NOMO-1 treated with dmso at 0.1 percent for 144 hours (cell line): ENCODE measurements around the gene ACADM.
A peak's percentile ranks its signal among the peaks of the same experiment; 100 is the strongest.
"Not testable (repeated sequence)": the region's sequence is repeated elsewhere in the genome, so short reads cannot be mapped to it uniquely, and the experiment has no call there.

Source experiments
- DNase-seq: peaks from one replicate; lab custom pipeline; 2025; ENCODE audit not compliant: unreplicated experiment; lab: John Stamatoyannopoulos, UW

The ACADM gene

DNA sequence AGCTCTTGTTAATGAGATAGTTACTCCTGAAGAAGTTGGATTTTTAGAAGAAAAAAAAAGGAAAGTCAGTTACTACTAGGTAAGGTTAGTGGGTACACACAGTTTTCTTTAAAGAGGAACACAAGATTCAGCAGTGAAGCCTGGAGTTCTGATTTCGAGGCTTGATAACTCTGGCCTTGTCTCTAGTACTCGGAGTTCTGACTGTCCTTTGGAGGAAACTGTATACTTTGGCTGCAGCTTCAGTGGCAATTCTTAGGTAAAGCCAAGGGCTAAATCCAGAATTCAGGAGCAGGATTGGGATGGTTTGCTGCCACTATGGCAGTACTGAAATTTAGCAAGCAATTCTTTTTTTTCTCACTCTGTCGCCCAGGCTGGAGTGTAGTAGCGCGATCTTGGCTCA, 9.2 kb downstream of the ACADM start:
- no peak for DNase-seq

DNA sequence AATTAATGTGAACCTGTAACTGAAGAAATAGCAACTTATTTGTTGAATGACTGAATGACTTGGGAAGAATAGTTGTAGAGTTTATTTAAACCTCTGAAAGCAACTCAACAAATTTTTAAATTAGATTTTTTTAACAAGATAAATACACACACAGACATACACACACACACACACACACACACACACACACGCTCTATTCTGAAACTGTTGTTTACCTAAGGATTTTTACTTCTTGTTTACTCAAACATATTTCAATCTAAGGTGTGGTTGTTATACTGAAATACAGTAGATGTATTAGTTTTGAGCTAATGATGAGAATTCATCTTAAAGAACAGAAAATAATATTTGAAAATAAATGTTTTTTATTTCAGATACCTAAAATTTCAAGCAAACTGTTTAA, 11.5 kb downstream of the ACADM start:
- no peak for DNase-seq

DNA sequence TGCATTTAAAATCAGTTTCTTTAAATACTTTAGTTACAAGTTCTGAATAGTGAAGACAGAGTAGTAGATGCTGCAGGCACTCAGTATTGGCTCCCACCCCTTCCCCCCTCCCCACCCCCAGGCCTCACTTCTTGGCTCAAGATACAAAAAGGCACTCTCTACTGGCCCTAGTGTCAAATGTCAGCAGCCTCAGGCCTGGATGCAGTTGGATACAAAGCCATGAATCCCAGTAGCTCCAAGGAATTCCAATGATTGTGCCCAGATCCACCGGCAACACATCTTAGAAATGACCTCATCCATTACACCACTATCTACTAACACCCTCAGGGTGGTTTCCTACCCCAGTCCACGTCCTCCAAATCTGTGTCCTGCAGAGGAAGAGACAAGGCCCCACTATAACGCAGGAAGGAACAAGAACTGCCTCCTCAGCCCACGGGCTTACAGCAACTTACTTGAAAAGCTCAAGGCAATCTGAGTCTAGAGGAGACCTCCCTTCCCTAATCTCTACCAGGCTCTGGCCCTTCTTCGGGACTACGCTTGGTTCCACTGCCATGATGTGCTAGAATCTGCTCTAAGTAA, 17.6 kb downstream of the ACADM start:
- no peak for DNase-seq

DNA sequence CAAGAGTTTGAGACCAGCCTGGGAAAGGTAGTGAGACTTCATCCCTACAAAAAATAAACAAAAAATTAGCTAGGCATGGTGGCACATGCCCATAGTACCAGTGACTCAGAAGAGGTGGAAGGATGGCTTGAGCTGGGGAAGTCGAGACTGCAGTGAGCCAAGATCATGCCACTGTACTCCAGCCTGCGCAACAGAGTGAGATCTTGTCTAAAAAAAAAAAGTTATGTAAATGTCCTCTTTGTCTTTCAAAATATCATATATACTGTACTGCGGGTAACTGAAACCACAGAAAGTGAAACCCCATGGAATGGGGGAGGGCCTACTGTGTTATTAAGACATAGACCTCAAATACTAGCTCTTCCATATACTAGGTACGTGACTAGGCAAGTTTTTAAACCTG, 20.8 kb downstream of the ACADM start:
- DNase-seq: peak; percentile 71

DNA sequence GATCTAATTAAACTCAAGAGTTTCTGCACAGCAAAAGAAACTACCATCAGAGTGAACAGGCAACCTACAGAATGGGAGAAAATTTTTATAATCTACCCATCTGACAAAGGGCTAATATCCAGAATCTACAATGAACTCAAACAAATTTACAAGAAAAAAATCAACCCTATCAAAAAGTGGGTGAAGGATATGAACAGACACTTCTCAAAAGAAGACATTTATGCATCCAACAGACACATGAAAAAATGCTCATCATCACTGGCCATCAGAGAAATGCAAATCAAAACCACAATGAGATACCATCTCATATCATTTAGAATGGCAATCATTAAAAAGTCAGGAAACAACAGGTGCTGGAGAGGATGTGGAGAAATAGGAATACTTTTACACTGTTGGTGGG, 32.7 kb downstream of the ACADM start:
- not testable (repeated sequence) for DNase-seq

DNA sequence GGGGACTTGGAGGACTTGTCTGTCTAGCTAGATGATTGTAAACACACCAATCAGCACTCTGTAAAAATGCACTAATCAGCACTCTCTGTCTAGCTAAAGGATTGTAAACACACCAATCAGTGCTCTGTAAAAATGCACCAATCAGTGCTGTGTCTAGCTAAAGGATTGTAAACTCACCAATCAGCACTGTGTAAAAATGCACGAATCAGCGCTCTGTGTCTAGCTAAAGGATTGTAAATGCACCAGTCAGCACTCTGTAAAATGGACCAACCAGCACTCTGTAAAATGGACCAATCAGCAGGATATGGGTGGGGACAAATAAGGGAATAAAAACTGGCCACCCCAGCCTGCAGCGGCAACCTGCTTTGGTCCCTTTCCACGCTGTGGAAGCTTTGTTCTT, 34.0 kb downstream of the ACADM start:
- not testable (repeated sequence) for DNase-seq

DNA sequence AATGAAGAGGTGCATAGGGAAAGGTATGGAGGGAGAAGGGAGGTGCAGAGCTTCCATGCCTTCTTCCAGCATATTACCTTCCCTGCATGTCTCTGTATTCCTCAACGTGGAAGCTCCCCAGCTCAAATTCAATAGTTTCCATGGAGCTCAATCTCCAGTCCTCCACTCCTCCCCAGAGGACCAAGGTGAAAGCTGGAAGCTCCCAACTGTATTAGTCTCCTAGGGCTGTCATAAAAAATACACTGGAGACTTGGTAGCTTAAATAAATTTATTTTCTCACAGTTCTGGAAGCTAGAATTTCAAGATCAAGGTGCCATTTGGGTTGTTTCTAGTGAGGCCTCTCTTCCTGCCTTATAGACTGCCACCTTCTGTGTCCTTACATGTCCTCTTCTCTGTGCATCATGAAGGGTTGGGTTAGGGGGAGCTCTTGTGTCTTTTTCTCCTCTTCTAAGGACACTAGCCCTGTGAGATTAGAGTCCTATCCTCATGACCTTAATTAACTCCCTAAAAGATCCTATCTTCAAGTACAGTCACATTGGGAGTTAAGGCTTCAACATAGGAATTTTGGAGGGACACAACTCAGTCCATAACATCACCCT, 39.6 kb downstream of the ACADM start:
- no peak for DNase-seq

DNA sequence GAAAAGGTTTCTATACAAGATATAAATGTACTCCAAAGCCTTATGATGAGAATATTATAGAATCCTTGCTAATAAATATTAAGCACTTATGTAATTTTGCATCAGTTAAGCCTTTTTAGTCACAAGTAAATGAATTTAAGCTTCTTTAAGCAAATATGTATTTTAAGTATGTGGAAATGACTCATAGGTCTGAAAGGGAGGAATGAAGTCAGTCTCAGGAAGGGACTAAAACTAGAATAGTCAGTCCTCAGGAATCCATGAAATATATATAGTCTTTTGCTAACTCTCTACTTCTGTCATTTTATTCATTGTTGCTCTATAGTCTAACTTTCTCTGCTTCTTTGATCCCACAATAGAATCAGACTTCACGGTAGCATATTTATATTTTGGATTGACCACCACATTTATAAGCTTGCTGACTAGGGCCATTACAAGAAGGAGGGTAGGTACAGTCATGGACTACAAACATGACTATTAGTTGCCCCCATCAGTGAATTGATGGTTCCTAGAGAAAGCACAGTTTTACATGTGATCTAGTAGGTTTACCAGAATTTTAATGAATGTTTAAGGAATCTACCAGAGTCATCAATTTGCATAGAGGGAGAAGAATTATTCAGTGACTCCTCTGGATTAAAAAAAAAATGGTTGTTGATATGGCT, 41.3 kb downstream of the ACADM start:
- no peak for DNase-seq

DNA sequence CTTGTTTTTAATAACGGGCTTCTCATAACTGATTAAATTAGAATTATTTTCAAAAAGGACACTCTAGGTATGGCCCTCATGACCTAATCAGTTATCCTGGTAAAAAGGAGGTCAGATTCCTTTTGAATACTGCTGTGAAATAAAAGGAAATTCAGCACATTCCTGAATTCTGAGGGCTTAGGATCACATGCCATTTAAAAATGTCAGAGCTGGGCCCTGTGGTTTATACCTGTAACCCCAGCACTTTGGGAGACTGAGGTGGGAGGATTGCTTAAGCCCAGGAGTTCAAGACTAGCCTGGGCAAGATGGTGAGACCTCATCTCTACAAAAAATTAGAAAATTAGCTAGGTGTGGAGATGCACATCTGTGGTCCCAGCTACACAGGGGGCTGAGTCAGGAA, 43.5 kb downstream of the ACADM start:
- no peak for DNase-seq

DNA sequence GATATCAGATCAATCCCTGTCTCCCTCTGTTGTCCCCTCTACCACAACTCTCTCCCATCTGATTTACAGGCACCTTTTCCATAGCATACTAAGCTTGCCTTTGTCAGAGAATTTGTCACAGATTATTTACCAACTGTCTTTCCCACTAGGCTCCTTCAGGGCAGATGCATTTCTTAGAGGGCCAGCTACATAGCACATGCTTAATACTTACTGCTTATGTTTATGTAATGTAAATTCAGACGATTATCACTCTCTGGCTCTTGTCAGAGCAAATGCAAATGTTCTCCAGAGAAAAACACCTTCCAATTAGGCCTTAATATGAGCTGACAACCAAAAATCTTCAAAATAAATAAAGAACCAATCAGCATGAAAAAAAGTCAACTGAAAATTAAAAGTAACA, 46.3 kb downstream of the ACADM start:
- no peak for DNase-seq

DNA sequence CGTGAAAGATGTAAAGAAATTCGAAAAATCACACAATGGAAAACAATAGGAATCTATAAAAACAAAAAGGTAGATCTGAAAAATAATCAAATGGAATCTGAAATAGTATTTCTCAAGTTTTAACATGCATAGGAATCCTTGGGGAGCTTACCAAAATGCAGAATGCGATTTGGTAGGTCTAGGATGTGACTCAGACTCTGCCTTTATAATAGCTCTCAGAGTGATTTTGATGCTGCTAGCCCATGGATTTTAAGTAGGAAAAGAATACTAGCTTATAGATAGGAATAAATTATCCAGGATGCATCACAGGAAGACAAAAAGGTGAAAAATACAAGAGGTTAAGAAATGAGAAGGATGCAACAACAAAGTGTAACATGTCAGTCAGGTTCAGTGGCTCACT, 47.5 kb downstream of the ACADM start:
- no peak for DNase-seq

DNA sequence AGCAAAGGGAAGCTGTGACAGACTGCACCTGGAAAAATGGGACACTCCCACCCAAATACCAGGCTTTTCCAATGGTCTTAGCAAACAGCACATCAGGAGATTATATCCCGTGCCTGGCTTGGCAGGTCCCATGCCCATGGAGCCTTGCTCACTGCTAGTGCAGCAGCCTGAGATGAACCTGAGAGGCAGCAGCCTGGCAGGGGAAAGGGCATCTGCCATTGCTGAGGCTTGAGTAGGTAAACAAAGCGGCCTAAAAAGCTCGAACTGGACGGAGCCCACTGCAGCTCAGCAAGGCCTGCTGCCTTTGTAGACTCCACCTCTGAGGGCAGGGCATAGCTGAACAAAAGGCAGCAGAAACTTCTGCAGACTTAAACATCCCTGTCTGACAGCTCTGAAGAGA, 53.3 kb downstream of the ACADM start:
- DNase-seq: not testable (repeated sequence)

DNA sequence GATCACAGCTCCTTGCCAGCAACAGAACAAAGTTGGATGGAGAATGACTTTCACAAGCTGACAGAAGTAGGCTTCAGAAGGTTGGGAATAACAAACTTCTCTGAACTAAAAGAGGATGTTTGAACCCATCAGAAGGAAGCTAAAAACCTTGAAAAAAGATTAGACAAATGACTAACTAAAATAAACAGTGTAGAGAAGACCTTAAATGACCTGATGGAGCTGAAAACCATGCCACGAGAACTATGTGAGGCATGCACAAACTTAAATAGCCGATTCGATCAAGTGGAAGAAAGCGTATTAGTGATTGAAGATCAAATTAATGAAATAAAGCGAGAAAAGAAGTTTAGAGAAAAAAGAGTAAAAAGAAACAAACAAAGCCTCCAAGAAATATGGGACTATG, 54.2 kb downstream of the ACADM start:
- DNase-seq: not testable (repeated sequence)

DNA sequence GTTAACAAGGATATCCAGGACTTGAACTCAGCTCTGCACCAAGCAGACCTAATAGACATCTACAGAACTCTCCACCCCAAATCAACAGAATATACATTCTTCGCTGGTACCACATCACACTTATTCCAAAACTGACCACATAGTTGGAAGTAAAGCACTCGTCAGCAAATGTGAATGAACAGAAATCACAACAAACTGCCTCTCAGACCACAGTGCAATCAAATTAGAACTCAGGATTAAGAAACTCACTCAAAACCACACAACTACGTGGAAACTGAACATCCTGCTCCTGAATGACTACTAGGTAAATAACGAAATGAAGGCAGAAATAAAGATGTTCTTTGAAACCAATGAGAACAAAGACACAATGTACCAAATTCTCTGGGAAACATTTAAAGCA, 55.7 kb downstream of the ACADM start:
- DNase-seq: not testable (repeated sequence)

DNA sequence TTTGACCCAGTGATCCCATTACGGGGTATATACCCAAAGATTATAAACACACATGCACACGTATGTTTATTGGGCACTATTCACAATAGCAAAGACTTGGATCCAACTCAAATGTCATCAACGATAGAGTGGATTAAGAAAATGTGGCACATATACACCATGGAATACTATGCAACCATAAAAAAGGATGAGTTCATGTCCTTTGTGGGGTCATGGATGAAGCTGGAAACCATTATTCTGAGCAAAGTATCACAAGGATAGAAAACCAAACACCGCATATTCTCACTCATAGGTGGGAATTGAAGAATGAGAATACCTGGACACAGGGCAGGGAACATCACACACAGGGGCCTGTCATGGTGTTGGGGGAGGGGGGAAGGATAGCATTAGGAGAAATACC, 59.4 kb downstream of the ACADM start:
- DNase-seq: not testable (repeated sequence)

DNA sequence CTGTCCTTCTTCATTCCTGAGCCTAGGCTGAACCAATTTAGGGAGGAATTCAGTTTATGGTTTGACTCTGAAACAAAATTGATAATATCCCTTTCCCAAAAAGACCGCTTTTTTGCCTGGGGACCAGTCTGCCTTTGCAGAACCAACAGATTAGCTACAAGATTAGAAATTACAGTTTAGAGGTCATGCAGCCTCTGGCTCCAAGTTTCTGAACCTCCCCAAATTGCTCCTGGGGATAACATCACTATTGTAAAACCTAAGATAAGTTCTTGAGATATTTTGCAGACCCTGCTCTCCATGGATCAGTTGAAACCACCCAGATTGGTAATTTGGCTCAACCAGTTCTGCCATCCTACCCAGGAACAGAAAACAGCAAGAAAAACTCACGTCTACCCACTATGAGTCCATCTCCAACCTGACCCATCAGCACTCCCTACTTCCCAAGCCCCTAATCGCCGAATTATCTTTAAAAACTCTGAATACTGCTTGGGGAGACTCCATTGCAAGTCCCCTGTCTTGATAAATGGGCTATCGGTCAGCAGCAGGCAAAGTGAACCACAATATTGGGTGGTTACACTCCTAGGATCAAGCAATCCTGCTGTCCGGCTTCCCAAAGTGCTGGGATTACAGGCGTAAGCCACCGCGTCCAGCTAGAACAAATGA, 60.9 kb downstream of the ACADM start:
- DNase-seq: no peak

DNA sequence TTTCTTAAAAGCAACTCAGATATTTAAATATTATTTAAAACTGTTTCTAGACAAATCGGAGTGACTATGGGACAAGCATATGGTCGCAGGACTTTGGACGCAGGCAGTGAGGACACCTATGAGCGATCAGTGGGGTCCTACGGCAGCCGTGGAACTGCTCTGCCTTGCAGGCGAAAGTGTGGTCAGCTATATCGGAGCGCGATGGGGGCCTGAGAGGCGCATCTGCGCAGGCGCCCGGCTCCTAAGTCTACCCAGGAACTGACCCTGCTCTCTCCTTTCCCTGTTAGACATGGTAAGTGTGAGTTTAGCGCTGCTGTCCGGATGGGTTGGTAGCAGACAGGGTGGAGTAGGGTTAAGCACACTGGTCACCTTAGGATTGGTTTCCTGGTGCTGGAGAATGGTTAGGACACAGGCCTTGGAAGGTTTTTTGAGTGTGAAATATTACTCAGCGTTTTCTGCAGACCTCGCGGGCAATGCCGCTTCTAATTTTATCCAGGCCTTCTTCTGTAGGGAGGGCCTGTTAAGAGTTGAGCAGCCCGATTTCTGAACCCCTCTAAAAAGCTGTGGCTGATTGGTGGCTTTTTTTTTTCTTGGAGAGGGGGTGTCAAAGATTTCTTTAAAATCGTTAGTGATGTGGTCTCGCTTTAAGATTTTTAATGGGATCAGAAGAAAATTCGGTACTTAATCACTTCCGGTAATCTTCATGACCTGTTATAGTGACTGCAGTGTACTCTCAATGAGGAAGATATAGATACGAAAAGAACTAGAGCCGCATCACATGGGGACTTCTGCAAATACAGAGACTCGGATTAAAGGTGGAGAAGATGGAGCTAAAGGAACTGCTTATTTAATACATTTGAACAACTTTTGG, 61.7 kb downstream of the ACADM start, which contains the start of gene RABGGTB:
Gene RABGGTB (plus strand): TSS at position 274 of the 871 bp plus-strand sequence. CDS start 16 bp downstream, at position 290.
- peak; percentile 96 for DNase-seq

DNA sequence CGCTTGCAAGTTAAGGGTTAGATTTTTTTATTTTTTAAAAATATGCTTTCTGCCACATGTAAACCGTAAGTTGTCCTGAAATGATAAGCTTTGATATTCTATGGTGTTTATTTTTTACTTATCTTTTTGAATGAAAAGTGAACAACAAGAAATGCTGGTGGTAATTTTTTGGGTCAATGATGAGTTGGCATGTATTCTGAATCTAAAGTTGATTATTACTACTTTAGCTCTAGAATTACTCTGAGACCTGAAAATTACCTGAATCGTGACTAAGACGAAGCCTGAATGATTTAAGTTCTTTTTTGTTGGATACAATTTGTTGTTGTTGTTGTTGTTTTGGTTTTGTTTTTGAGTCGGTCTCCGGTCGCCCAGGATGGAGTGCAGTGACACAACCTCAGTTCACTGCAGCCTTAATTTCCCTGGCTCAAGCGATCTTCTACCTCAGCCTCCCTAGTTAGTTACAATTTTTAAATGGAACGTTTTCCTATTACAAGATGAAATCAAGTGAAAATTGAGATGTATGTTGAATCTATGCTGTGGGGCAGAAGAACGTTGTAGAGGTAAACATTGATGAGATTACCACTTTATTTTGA, 62.5 kb downstream of the ACADM start:
- DNase-seq: no peak

DNA sequence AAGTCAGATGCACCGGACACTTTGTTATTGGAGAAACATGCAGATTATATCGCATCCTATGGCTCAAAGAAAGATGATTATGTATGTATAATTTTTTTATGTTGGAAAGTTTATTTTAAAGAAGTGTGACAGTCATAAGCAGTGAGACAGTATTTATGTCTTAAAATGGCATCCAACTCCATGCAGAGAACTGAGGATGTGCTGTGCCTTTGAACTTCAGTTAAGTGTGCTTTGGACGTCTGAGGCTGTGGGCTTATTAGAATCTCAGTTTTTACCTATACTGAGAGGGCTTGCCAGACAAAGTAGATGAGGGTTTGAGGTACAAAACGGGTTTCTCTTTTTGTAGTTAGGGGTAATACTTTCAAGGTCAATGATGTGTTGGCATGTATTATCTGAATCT, 63.0 kb downstream of the ACADM start:
- no peak for DNase-seq

DNA sequence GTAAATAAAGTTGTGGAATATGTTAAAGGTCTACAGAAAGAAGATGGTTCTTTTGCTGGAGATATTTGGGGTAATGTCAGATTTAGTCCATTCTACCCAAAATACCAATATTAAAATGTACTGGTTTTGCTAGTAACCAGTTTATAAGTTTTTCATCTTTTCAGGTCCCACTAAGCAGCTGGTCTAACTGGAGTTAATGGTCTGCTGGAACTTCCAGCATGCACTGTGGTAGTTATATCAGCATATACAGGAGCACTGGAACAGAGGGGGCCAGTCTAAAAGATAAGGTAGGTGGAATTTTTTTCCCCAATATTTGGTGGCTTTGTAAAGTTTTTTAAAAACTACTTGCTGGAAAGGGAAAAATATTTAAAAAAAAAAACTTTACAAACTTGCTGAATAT, 65.5 kb downstream of the ACADM start:
- no peak for DNase-seq

DNA sequence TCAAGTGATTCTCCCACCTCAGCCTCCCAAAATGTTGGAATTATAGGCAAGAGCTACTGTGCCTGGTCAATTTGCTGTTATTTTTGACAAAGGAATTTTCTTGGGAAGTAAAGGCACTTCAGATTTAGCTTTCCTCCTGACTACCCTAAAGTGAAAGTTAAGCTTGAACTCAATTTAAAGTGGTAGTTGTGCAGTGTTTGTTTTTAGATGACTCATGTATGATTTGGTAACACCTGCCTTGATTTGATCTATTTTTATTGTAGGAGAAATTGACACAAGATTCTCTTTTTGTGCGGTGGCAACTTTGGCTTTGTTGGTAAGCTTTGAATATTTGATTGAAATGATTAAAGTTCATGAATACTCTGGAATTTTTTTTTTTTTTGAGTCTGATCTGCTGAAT, 66.5 kb downstream of the ACADM start:
- no peak for DNase-seq
